ENCODE results near the gene ALK.

ALK gene

GRCh38 chr2:29400930-29401653 is 520.3 kb downstream of the ALK start:
- no peak for DNase-seq (ENCODE audit: low spot score)

GRCh38 chr2:29398384-29399237 is 522.8 kb downstream of the ALK start:
- DNase-seq (ENCODE audit: low spot score) = no peak

- DNase-seq (ENCODE audit: low spot score) = no peak
Observed at GRCh38 chr2:29397713-29398112, 523.7 kb downstream of the ALK start.

GRCh38 chr2:29397039-29397438 is 524.3 kb downstream of the ALK start:
- no peak for DNase-seq (ENCODE audit: low spot score)

GRCh38 chr2:29394981-29395350 is 526.4 kb downstream of the ALK start:
- no peak for DNase-seq (ENCODE audit: low spot score)

- no peak for DNase-seq (ENCODE audit: low spot score)
Observed at GRCh38 chr2:29394311-29394980, 526.9 kb downstream of the ALK start.

- DNase-seq (ENCODE audit: low spot score) = no peak
Observed at GRCh38 chr2:29393676-29394075, 527.7 kb downstream of the ALK start.

- DNase-seq (ENCODE audit: low spot score) = no peak
Observed at GRCh38 chr2:29392774-29393173, 528.6 kb downstream of the ALK start.

- no peak for DNase-seq (ENCODE audit: low spot score)
Observed at GRCh38 chr2:29390136-29390535, 531.2 kb downstream of the ALK start.

GRCh38 chr2:29389686-29390085 is 531.7 kb downstream of the ALK start:
- no peak for DNase-seq (ENCODE audit: low spot score)

GRCh38 chr2:29388071-29388470 is 533.3 kb downstream of the ALK start:
- DNase-seq (ENCODE audit: low spot score) = no peak

- DNase-seq (ENCODE audit: low spot score) = no peak
Observed at GRCh38 chr2:29382486-29382885, 538.9 kb downstream of the ALK start.

- DNase-seq (ENCODE audit: low spot score) = no peak
Observed at GRCh38 chr2:29377788-29378187, 543.6 kb downstream of the ALK start.

GRCh38 chr2:29376541-29376940 is 544.8 kb downstream of the ALK start:
- DNase-seq (ENCODE audit: low spot score) = no peak

- DNase-seq (ENCODE audit: low spot score) = no peak
Observed at GRCh38 chr2:29375843-29376242, 545.5 kb downstream of the ALK start.

GRCh38 chr2:29374823-29375222 is 546.6 kb downstream of the ALK start:
- no peak for DNase-seq (ENCODE audit: low spot score)

GRCh38 chr2:29373870-29374269 is 547.5 kb downstream of the ALK start:
- DNase-seq (ENCODE audit: low spot score) = no peak

GRCh38 chr2:29372185-29372584 is 549.2 kb downstream of the ALK start:
- DNase-seq (ENCODE audit: low spot score) = no peak

- DNase-seq (ENCODE audit: low spot score) = no peak
Observed at GRCh38 chr2:29370581-29371125, 550.7 kb downstream of the ALK start.

- DNase-seq (ENCODE audit: low spot score) = no peak
Observed at GRCh38 chr2:29370173-29370572, 551.2 kb downstream of the ALK start.

- DNase-seq (ENCODE audit: low spot score) = no peak
Observed at GRCh38 chr2:29368659-29369040, 552.7 kb downstream of the ALK start.

- DNase-seq (ENCODE audit: low spot score) = no peak
Observed at GRCh38 chr2:29367986-29368658, 553.3 kb downstream of the ALK start.

Data from ecto neural progenitor cell (in vitro differentiated cells).